Middle frontal gyrus (tissue), 1 donor: ENCODE data around the gene MAFB.

Experiments used
- DNase-seq: peaks from one replicate; pipeline ENCODE4 v3.0.0-alpha.2; 2015; ENCODE audit warnings: low spot score; ENCODE audit errors: extremely low spot score

Gene MAFB

GRCh38 chr20:40703975-40704530 is 15.0 kb upstream of the MAFB start:
- no peak for DNase-seq

DNA sequence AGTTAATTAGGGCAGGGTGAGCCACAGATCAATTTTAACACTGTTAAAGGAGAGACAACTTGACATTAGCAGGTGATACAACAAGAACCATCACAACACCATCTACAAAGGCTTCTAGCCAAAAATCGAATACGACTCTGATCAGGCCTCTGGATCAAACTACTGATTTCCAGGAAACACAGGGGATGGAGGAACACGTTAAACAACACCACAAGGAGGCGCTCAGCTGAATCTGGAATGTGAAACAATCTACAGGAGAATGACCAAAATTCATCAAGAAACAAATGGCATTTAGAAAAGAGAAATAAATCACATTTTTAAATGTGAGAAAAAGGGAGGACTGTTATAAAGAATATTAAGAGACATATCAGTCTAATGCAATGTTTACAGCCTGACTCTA is 13.5 kb upstream of the MAFB start:
- DNase-seq, result no peak

DNA sequence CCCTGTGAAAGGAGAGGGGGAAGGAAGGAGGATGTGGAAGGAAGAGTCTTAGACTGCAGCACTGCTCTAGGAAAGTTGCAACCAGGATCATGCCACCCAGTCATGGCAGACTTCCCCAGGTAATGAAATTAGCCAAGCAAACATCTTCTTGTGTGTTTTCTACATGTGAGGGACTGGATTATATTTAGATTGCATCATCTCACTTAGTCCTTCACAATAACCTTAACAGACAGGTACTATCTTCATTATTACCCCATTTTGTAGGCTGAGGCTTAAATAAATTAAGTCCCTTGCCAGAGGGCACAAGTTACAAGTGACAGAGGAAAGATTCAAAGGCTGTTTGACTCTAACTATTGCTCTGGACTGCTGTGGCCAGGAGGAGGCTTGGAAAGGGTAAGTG is 9.7 kb upstream of the MAFB start:
- no peak for DNase-seq

- DNase-seq, result no peak
Measured at GRCh38 chr20:40698281-40698680, 9.2 kb upstream of the MAFB start.

DNA sequence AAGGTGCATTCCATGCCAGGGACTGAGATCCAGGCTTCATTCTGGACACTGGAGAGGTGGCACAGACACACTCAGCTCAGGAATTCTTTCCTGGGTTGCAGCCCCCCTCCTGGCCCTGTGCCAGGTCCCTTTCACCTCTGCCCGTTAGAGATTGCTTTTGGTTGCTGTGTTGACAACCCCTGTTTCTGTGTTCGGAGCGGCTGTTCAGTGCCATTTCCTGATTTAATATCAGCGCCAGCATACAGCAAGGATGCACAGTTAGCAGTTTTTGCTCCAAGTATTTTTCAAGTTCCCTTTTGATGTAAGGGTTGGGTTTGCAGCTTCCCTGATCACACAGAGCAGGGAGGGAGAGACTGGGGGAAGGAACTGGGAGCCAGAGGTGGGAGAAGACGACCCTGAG is 8.5 kb upstream of the MAFB start:
- no peak for DNase-seq

DNA sequence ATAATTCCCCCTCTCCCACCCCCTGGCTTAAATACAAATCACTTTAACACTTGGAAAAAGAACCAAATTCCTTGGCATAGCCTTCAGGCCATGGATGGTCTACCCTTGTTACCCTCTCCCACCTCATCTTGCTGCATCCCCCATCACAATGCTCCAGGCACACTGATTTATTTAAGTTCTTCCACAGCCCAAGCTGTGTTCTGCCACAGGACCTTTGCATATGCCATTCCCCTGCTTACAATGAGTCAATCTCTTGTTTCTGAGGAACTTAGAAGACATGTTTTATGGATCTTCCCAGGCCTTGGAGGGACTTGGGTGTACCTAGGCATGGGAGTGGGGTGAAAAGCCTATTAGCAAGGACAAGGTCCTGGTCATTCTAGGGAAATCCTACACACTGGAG is 6.2 kb upstream of the MAFB start:
- DNase-seq, result no peak

DNA sequence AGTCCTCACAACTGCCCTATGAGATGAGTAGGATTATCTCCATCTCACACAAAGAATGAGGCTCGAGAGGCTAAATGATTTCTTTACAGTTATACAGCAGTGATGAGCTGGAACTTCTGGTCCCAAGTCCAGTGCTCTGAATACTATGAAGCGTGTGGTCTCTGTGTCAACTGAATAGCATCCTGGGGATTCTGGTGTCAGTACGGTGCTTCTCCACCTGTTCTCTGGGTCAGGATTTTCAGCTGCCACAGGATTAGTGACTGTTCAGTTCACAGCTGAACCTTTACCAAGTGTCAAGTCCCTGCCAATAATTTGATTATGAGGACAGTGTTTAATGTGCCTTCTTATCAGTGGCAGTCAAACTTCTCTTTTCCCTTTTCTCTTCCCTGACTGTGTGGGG is 5.2 kb upstream of the MAFB start:
- DNase-seq, result no peak

DNA sequence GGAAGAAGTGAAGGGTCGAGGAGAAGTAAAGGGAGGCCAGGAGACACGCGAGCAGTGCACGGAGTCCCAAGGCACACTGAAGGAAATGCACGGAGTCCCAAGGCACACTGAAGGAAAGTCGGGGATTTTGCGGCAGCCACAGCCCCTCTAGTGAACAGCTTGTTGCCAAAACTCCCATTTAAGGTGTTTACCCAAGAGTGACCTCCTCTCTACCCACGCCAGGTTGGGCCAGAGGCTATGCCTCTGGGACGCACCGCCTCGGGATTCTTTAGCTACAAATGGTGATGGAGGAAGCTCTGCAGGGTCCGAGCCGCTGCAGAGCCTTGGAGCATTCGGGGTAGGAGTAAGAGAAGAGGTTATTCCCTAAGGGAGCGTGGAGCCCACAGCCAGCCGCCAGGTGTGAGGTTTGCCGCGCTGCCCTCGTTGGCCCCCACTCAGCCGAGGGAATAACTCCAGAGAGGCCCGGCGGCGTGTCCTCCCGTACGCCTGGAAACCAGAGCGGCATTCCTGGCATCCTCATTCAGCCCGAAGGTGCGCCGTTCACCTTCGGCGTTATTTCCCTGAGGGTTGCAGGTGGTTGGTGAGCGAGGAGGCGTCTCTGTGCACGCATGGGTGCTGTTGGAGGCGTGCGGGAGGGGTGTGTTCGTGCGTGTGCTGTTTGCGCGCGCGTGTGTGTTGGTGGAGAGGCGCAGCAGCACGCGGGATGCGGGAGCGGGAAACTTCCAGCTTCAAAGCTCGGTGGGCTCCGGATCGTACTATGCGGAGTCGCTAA is 3.4 kb upstream of the MAFB start:
- DNase-seq, result no peak

GRCh38 chr20:40691566-40692239 is 2.7 kb upstream of the MAFB start:
- no peak for DNase-seq

- no peak for DNase-seq
Measured at GRCh38 chr20:40690836-40691565, 2.0 kb upstream of the MAFB start.

- peak; percentile 73 for DNase-seq
Measured at GRCh38 chr20:40689943-40690835, 1.2 kb upstream of the MAFB start.

- DNase-seq, result no peak
Measured at GRCh38 chr20:40688129-40689099, 622 bp downstream of the MAFB start.

GRCh38 chr20:40687384-40688128 is 1.5 kb downstream of the MAFB start:
- DNase-seq, result no peak

GRCh38 chr20:40686893-40687292 is 2.1 kb downstream of the MAFB start:
- DNase-seq, result no peak

GRCh38 chr20:40686434-40686882 is 2.6 kb downstream of the MAFB start:
- DNase-seq, result no peak

DNA sequence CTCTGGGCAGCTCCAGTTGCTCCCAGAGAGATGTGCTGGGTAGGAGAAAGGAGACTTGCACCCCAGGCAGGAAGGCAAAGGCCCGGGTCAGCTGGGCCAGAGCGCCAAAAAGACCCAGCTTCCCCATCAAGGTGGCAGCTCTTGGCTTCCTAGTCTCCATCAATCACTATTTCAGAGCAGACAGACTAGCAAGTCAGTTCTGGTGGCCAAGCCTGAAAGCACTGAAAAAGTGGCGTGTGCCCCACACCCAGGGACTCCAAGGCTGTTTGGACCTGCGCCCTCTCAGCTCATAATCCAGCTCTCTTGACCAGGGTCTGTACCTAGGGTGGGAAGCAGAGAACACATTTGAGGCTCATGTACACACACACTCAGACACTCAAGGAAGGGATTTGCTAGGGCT is 3.7 kb downstream of the MAFB start:
- no peak for DNase-seq

- DNase-seq, result no peak
Measured at GRCh38 chr20:40683894-40684268, 5.2 kb downstream of the MAFB start.

GRCh38 chr20:40683221-40683893 is 5.7 kb downstream of the MAFB start:
- DNase-seq, result no peak
